ENCODE measurements around the gene INPP5F.
"Not testable (repeated sequence)": the region's sequence is repeated elsewhere in the genome, so short reads cannot be mapped to it uniquely, and the experiment has no call there.

INPP5F gene

DNA sequence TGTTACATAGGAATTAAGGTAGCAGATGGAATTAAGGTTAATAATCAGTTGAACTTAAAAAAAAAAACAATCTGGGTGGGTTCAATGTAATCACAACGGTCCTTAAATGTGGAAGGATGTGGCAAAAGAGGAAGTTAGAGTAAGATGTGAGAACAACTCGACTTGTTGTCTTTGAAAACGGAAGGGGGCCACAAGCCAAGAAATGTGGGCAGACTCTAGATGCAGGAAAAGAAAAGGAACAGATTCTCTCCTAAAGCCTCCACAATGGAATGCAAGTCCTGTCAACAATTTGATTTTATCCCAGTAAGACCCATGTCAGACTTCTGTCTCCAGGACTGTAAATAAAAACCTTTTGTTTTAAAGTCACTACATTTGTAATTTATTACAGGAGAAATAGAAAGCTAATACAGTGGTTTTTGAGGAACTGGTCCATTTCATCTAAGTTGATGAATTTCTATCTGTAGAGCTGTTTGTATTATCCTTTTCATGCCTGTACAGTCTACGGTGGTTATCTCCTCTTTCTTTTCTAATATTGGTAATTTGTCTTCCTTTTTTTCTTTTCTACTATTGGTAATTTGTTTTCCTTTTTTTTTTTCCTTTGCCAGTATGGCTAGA, 138.2 kb downstream of the INPP5F start:
- Histone ChIP-seq H3K27ac (replicated peaks) (no peak overlapping the region), H3K27me3 (ENCODE audit: insufficient read depth, poor library complexity, severe bottlenecking) (no peaks in the 10 kb centered on the region), H3K4me3 (replicated peaks; ENCODE audit: insufficient read depth, low read length) (no peak overlapping the region)
- DNase-seq (ENCODE audit: low read depth in 1 of 2, low spot score in 1 of 2) = no peak
- TF ChIP-seq GABPA (IDR thresholded peaks at IDR 0.05; ENCODE audit: low read depth) (no peak), SPI1 (IDR thresholded peaks at IDR 0.05; ENCODE audit: borderline replicate concordance, low read depth) (no peak)

DNA sequence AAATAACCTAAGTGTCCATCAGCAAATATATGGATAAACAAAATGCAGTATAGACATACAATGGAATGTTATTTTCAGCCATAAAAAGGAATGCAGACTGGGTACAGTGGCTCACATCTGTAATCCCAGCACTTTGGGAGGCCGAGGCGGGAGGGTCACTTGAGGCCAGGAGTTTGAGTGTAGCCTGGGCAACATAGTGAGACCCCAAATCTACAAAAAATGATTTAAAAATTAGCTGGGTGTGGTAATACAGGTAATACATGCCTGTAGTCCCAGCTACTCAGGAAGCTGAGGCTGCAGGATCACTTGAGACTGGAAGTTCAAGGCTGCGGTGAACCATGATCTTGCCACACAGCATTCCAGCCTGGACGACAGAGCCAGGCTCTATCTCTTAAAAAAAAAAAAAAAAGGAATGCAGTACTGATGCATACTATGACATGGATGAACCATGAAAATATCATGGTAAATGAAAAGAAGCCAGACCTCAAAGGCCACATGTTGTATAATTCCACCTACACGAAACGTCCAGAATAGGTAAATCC, 139.9 kb downstream of the INPP5F start:
- DNase-seq (ENCODE audit: low read depth in 1 of 2, low spot score in 1 of 2) = no peak
- Histone ChIP-seq H3K27ac (replicated peaks) (no peak overlapping the region), H3K4me3 (replicated peaks; ENCODE audit: insufficient read depth, low read length) (no peak overlapping the region), H3K27me3 (ENCODE audit: insufficient read depth, poor library complexity, severe bottlenecking) (no peaks in the 10 kb centered on the region)
- TF ChIP-seq, protein P1, sequence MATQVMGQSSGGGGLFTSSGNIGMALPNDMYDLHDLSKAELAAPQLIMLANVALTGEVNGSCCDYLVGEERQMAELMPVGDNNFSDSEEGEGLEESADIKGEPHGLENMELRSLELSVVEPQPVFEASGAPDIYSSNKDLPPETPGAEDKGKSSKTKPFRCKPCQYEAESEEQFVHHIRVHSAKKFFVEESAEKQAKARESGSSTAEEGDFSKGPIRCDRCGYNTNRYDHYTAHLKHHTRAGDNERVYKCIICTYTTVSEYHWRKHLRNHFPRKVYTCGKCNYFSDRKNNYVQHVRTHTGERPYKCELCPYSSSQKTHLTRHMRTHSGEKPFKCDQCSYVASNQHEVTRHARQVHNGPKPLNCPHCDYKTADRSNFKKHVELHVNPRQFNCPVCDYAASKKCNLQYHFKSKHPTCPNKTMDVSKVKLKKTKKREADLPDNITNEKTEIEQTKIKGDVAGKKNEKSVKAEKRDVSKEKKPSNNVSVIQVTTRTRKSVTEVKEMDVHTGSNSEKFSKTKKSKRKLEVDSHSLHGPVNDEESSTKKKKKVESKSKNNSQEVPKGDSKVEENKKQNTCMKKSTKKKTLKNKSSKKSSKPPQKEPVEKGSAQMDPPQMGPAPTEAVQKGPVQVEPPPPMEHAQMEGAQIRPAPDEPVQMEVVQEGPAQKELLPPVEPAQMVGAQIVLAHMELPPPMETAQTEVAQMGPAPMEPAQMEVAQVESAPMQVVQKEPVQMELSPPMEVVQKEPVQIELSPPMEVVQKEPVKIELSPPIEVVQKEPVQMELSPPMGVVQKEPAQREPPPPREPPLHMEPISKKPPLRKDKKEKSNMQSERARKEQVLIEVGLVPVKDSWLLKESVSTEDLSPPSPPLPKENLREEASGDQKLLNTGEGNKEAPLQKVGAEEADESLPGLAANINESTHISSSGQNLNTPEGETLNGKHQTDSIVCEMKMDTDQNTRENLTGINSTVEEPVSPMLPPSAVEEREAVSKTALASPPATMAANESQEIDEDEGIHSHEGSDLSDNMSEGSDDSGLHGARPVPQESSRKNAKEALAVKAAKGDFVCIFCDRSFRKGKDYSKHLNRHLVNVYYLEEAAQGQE (IDR thresholded peaks at IDR 0.05; ENCODE audit: insufficient replicate concordance, low read depth) = no peak
- TF ChIP-seq POLR2AphosphoS5 (IDR thresholded peaks at IDR 0.05; ENCODE audit: low read depth) (no peak), GABPA (IDR thresholded peaks at IDR 0.05; ENCODE audit: low read depth) (no peak), SPI1 (IDR thresholded peaks at IDR 0.05; ENCODE audit: borderline replicate concordance, low read depth) (no peak)
- TF ChIP-seq, protein P2, sequence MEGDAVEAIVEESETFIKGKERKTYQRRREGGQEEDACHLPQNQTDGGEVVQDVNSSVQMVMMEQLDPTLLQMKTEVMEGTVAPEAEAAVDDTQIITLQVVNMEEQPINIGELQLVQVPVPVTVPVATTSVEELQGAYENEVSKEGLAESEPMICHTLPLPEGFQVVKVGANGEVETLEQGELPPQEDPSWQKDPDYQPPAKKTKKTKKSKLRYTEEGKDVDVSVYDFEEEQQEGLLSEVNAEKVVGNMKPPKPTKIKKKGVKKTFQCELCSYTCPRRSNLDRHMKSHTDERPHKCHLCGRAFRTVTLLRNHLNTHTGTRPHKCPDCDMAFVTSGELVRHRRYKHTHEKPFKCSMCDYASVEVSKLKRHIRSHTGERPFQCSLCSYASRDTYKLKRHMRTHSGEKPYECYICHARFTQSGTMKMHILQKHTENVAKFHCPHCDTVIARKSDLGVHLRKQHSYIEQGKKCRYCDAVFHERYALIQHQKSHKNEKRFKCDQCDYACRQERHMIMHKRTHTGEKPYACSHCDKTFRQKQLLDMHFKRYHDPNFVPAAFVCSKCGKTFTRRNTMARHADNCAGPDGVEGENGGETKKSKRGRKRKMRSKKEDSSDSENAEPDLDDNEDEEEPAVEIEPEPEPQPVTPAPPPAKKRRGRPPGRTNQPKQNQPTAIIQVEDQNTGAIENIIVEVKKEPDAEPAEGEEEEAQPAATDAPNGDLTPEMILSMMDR (IDR thresholded peaks at IDR 0.05; ENCODE audit: insufficient read depth, low read length) = no peak

DNA sequence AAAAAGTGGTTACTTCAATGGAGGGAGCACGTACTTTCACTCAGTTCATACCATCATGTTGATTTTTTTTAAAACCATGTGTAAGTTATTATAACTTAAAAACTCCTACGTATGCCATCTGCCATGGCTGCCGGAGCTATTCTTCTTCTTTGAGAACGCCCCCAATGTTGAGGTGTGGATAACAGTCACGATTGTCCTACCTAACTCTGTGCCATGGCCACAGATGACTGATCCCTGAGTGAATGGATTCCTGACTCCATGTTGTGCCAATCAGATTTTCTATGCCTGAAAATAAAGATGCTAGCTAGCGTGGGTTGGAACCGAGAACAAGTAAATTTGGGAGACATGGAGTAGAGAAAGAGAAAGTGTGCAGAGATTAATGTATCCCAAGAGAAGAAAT, 141.5 kb downstream of the INPP5F start:
- H3K4me3 ChIP-seq (replicated peaks; ENCODE audit: insufficient read depth, low read length) = no peak overlapping the region
- no peaks in the 10 kb centered on the region for H3K27me3 ChIP-seq (ENCODE audit: insufficient read depth, poor library complexity, severe bottlenecking)
- TF ChIP-seq POLR2AphosphoS5 (IDR thresholded peaks at IDR 0.05; ENCODE audit: low read depth) = no peak
- TF ChIP-seq, protein P1 (IDR thresholded peaks at IDR 0.05; ENCODE audit: insufficient replicate concordance, low read depth) = no peak
- no peak for TF ChIP-seq SPI1 (IDR thresholded peaks at IDR 0.05; ENCODE audit: borderline replicate concordance, low read depth)
- TF ChIP-seq GABPA (IDR thresholded peaks at IDR 0.05; ENCODE audit: low read depth) = no peak
- no peak for DNase-seq (ENCODE audit: low read depth in 1 of 2, low spot score in 1 of 2)
- H3K27ac ChIP-seq (replicated peaks) = no peak overlapping the region

DNA sequence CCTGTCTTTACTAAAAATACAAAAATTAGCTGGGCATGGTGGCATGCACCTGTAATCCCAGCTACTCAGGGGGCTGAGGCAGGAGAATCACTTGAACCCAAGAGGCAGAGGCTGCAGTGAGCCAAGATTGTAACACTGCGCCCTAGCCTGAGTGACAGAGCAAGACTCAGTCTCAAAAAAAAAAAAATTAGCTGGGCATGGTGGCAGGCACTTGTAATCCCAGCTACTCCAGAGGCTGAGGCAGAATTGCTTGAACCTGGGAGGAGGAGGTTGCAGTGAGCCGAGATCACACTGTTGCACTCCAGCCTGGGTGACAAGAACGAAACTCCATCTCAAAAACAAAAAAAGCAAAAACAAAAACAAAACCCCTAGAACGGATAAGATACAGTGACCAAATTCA, 143.5 kb downstream of the INPP5F start:
- not testable (repeated sequence) for DNase-seq (ENCODE audit: low read depth in 1 of 2, low spot score in 1 of 2); H3K4me3 ChIP-seq (replicated peaks; ENCODE audit: insufficient read depth, low read length); H3K27ac ChIP-seq (replicated peaks); H3K27me3 ChIP-seq (ENCODE audit: insufficient read depth, poor library complexity, severe bottlenecking)

DNA sequence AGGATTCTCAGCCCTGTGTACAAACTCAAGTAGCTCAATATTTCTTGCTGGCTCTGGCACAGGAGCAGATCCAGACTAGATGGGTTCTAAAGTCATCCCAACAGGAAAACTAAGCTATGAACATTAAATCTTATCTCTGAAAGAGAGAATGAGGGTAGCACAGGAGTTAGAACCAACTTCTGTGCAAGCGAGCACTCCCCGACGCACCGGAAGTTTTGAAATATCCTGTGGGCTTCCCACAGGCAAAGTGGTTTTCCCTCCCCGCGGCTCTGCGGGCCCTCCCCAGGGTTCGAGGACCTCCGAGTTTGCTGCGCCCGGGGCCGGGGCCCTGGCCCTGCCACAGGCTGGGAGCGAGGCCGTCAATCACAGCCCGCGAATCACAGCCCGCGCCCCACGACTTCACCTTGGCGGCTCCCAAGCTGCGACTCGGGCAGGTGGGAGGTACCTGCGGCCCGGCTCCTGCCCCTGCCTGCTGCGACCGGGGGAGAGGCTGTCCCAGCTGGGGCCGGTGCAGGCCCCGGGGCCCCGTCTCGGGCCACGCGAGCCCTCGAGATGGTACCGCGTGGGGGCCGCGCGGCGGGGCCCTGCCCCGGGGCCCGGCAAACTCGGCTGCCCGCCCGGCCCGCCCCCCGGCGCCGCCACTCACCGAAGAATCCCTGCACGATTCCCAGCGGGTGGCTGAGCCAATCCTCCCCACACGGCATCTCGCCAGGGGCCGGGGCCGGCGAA, 146.2 kb downstream of the INPP5F start:
- no peaks in the 10 kb centered on the region for H3K27me3 ChIP-seq (ENCODE audit: insufficient read depth, poor library complexity, severe bottlenecking)
- TF ChIP-seq GABPA (IDR thresholded peaks at IDR 0.05; ENCODE audit: low read depth) = peak; percentile 65
- TF ChIP-seq POLR2AphosphoS5 (IDR thresholded peaks at IDR 0.05; ENCODE audit: low read depth) = no peak
- H3K4me3 ChIP-seq (replicated peaks; ENCODE audit: insufficient read depth, low read length) = peak overlapping the region; percentile 85
- peak overlapping the region; percentile 85 for H3K27ac ChIP-seq (replicated peaks)
- peak in 1 of 2 experiments; percentile 91 for DNase-seq (ENCODE audit: low read depth in 1 of 2, low spot score in 1 of 2)

All from HL-60 (cell line).